Endometrial microvascular endothelial cells (primary cell): Measurements from ENCODE around the gene QKI. TPM values are rescaled to one million over a fixed set of nuclear protein-coding genes. Genes with fewer than 3 reads are reported as not detected.

Source experiments
- in situ Hi-C: cut with HindIII; loops from 2 replicates; pipeline ENCODE4 v1.10.0; 2017; ENCODE audit warnings: low sequenced_read_pairs, low pct_unique_long_range_greater_than_20kb; ENCODE audit errors: inconsistent ontology term
- total RNA-seq: library from RNA; depleted of rRNA; stranded (reverse); fragments of >200 nt; gene quantifications from one replicate; pipeline ENCODE4 v1.2.3, GENCODE V29; 2015; ENCODE audit errors: inconsistent ontology term

The QKI gene
- total RNA-seq, 1 donor from 2014 or later, result 150 TPM

GRCh38 chr6:163543321-163543720, 128.8 kb downstream of the QKI start:
- in situ Hi-C loops, result no loop called here

- in situ Hi-C loops, result no loop called here
Measured at GRCh38 chr6:163545370-163545769, 130.9 kb downstream of the QKI start.

GRCh38 chr6:163547287-163547686, 132.8 kb downstream of the QKI start:
- in situ Hi-C loops, result no loop called here

- in situ Hi-C loops, result no loop called here
Measured at GRCh38 chr6:163548624-163549023, 134.1 kb downstream of the QKI start.

- in situ Hi-C loops, result no loop called here
Measured at GRCh38 chr6:163554032-163554431, 139.5 kb downstream of the QKI start.

- in situ Hi-C loops, result no loop called here
Measured at GRCh38 chr6:163554663-163555062, 140.1 kb downstream of the QKI start.

- in situ Hi-C loops, result no loop called here
Measured at GRCh38 chr6:163559661-163560060, 145.1 kb downstream of the QKI start.

GRCh38 chr6:163563318-163563717, 148.8 kb downstream of the QKI start:
- in situ Hi-C loops, result no loop called here

GRCh38 chr6:163564534-163564933, 150.0 kb downstream of the QKI start:
- in situ Hi-C loops, result no loop called here

- in situ Hi-C loops, result no loop called here
Measured at GRCh38 chr6:163565140-163565539, 150.6 kb downstream of the QKI start.

GRCh38 chr6:163566056-163566455, 151.5 kb downstream of the QKI start:
- in situ Hi-C loops, result no loop called here

- in situ Hi-C loops, result no loop called here
Measured at GRCh38 chr6:163568275-163568674, 153.8 kb downstream of the QKI start.

GRCh38 chr6:163570579-163571231, 156.2 kb downstream of the QKI start:
- in situ Hi-C loops, result no loop called here

GRCh38 chr6:163571730-163572129, 157.2 kb downstream of the QKI start:
- in situ Hi-C loops, result no loop called here

- in situ Hi-C loops, result no loop called here
Measured at GRCh38 chr6:163572612-163573011, 158.1 kb downstream of the QKI start.

- in situ Hi-C loops, result no loop called here
Measured at GRCh38 chr6:163573503-163574179, 159.1 kb downstream of the QKI start.

GRCh38 chr6:163576114-163576513, 161.6 kb downstream of the QKI start:
- in situ Hi-C loops, result no loop called here

GRCh38 chr6:163577404-163577803, 162.9 kb downstream of the QKI start:
- in situ Hi-C loops, result no loop called here

GRCh38 chr6:163579111-163579879, 164.8 kb downstream of the QKI start:
- in situ Hi-C loops, result no loop called here

GRCh38 chr6:163579880-163580295, 165.4 kb downstream of the QKI start:
- in situ Hi-C loops, result no loop called here
